NCI-H1417 treated with DMSO at 0.1 percent for 48 hours (cell line): ENCODE measurements around the gene DAZAP1.
A peak's percentile ranks its signal among the peaks of the same experiment; 100 is the strongest.
"Not testable (repeated sequence)": the region's sequence is repeated elsewhere in the genome, so short reads cannot be mapped to it uniquely, and the experiment has no call there.

ENCODE experiments used
- DNase-seq: peaks from one replicate; lab custom pipeline; 2025; lab: John Stamatoyannopoulos, UW

Gene DAZAP1

GRCh38 chr19:1474011-1474764 is 66.8 kb downstream of the DAZAP1 start:
- no peak for DNase-seq

- no peak for DNase-seq
Measured at GRCh38 chr19:1474765-1475351, 67.5 kb downstream of the DAZAP1 start.

- DNase-seq, result no peak
Measured at GRCh38 chr19:1475751-1476437, 68.5 kb downstream of the DAZAP1 start.

- DNase-seq, result not testable (repeated sequence)
Measured at GRCh38 chr19:1477056-1477455, 69.7 kb downstream of the DAZAP1 start.

- DNase-seq, result peak; percentile 83
Measured at GRCh38 chr19:1478934-1479707, 71.7 kb downstream of the DAZAP1 start, which contains the start of gene C19orf25. Gene C19orf25, minus strand, starts transcription at chr19:1479215. Its CDS starts 312 bp downstream, at chr19:1478903.

GRCh38 chr19:1481224-1481892 is 74.0 kb downstream of the DAZAP1 start:
- no peak for DNase-seq

GRCh38 chr19:1481893-1482360 is 74.5 kb downstream of the DAZAP1 start:
- DNase-seq, result no peak

GRCh38 chr19:1482361-1483130 is 75.2 kb downstream of the DAZAP1 start:
- DNase-seq, result no peak

GRCh38 chr19:1483131-1483978 is 76.0 kb downstream of the DAZAP1 start:
- DNase-seq, result no peak

GRCh38 chr19:1483979-1484428 is 76.6 kb downstream of the DAZAP1 start:
- DNase-seq, result no peak
